ENCODE results near the gene LDLR.
"Not testable (repeated sequence)": the region's sequence is repeated elsewhere in the genome, so short reads cannot be mapped to it uniquely, and the experiment has no call there.

The LDLR gene

DNA sequence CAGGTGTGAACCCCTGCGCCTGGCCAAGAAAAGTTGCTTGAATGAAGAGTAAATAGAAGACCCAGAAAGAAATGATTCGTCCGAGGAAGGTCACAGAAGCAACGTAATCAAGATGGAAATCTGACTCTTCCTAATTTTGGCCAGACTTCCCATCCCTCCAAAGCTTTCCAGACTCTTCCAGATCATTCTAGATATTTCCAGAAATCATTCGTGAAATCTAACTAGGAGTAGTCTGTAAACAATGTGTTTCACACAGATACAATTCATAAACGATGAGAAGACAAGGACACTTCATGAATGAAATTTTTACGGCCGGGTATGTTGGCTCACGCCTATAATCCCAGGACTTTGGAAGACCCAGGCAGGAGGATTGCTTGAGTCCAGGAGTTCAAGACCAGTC lies 9.3 kb upstream of the LDLR start:
- ATAC-seq (replicated peaks; ENCODE audit: extremely low read depth, poor library complexity, severe bottlenecking) (no peak), DNase-seq (ENCODE audit: low spot score in 2 of 2) (no peak)
- Mint-ChIP-seq H3K4me1 (peaks cover 5% of the 10 kb centered on the region), H3K9me3 (no peaks in the 10 kb centered on the region), H3K27ac (ENCODE audit: low read depth) (no peak overlapping the region), H3K36me3 (ENCODE audit: insufficient read depth) (no peaks in the 10 kb centered on the region), H3K4me3 (no peak overlapping the region), H3K27me3 (no peaks in the 10 kb centered on the region)

DNA sequence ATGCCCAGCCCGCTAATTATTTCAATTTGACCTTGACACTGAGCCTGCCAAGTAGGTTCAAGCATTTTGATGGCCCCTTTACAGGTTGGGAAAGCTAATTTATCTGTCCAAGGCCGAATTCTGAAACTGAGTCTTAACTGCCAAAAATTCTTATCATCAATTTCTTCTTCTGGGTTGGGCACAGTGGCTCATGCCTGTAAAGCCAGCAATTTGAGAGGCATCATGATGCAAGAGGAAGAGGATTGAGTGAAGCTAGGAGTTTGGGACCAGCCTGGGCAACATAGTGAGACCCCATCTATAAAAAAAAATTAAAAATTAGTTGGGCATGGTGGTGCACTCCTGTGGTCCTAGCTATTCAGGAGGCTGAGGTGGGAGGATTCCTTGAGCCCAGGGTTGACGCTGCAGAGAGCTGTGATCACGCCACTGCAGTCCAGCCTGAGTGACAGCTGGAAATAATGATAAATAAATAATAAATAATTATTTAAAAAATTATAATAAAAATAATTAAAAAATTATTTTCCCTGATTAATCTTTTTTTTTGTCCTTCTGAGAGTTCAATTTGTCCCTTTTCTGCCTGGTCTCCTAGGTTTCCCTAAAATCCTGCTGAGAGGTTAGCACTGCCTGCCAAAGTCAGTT lies 1.3 kb upstream of the LDLR start:
- Mint-ChIP-seq H3K36me3 (ENCODE audit: insufficient read depth) (peaks cover 18% of the 10 kb centered on the region), H3K27me3 (no peaks in the 10 kb centered on the region), H3K4me3 (no peak overlapping the region), H3K9me3 (no peaks in the 10 kb centered on the region), H3K27ac (ENCODE audit: low read depth) (no peak overlapping the region), H3K4me1 (peaks cover 20% of the 10 kb centered on the region)
- DNase-seq (ENCODE audit: low spot score in 2 of 2) (no peak), ATAC-seq (replicated peaks; ENCODE audit: extremely low read depth, poor library complexity, severe bottlenecking) (no peak)

DNA sequence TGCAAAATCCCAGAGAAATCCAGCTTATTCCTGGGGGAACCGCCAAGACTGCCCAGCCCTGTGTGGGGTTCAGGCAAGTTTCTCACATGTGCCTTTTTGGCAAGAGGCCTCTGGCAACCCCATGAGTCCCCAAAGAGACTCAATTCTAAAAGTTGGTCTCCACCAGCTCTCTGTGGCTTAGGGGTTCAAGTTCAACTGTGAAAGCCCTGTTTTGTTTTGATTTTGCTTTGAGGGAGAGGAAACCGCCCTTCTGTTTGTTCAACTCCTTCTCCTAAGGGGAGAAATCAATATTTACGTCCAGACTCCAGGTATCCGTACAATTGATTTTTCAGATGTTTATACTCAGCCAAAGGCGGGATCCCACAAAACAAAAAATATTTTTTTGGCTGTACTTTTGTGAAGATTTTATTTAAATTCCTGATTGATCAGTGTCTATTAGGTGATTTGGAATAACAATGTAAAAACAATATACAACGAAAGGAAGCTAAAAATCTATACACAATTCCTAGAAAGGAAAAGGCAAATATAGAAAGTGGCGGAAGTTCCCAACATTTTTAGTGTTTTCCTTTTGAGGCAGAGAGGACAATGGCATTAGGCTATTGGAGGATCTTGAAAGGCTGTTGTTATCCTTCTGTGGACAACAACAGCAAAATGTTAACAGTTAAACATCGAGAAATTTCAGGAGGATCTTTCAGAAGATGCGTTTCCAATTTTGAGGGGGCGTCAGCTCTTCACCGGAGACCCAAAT lies 583 bp upstream of the LDLR start:
- DNase-seq (ENCODE audit: low spot score in 2 of 2): no peak
- ATAC-seq (replicated peaks; ENCODE audit: extremely low read depth, poor library complexity, severe bottlenecking): no peak
- H3K36me3 Mint-ChIP-seq (ENCODE audit: insufficient read depth): peaks cover 18% of the 10 kb centered on the region
- H3K9me3 Mint-ChIP-seq: no peaks in the 10 kb centered on the region
- no peaks in the 10 kb centered on the region for H3K27me3 Mint-ChIP-seq
- peaks cover 21% of the 10 kb centered on the region for H3K4me1 Mint-ChIP-seq
- peak overlapping the region; percentile 94 for H3K27ac Mint-ChIP-seq (ENCODE audit: low read depth)
- peak overlapping the region; percentile 84 for H3K4me3 Mint-ChIP-seq

DNA sequence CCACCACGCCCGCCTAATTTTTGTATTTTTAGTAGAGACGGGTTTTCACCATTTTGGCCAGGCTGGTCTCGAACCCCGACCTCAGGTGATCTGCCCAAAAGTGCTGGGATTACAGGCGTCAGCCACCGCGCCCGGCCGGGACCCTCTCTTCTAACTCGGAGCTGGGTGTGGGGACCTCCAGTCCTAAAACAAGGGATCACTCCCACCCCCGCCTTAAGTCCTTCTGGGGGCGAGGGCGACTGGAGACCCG lies 676 bp downstream of the LDLR start:
- peaks cover 23% of the 10 kb centered on the region for H3K4me1 Mint-ChIP-seq
- peak; percentile 0 for ATAC-seq (replicated peaks; ENCODE audit: extremely low read depth, poor library complexity, severe bottlenecking)
- H3K36me3 Mint-ChIP-seq (ENCODE audit: insufficient read depth): peaks cover 23% of the 10 kb centered on the region
- H3K27me3 Mint-ChIP-seq; DNase-seq (ENCODE audit: low spot score in 2 of 2); H3K9me3 Mint-ChIP-seq: not testable (repeated sequence)
- peak overlapping the region; percentile 84 for H3K4me3 Mint-ChIP-seq
- H3K27ac Mint-ChIP-seq (ENCODE audit: low read depth): peak overlapping the region; percentile 94

DNA sequence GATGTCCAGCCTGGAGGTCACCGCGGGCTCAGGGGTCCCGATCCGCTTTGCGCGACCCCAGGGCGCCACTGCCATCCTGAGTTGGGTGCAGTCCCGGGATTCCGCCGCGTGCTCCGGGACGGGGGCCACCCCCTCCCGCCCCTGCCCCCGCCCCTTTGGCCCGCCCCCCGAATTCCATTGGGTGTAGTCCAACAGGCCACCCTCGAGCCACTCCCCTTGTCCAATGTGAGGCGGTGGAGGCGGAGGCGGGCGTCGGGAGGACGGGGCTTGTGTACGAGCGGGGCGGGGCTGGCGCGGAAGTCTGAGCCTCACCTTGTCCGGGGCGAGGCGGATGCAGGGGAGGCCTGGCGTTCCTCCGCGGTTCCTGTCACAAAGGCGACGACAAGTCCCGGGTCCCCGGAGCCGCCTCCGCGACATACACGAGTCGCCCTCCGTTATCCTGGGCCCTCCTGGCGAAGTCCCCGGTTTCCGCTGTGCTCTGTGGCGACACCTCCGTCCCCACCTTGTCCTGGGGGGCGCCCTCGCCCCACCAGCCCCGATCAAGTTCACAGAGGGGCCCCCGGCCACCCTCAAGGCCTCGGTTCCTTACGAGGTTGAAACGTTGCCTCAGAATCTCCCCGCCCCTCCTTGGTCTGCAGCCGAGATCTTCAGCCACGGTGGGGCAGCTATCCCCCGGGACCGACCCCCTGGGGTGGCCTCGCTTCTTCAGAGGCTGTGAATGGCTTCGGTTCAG lies 1.2 kb downstream of the LDLR start:
- Mint-ChIP-seq H3K4me1 (peaks cover 27% of the 10 kb centered on the region), H3K4me3 (peak overlapping the region; percentile 84), H3K27me3 (no peaks in the 10 kb centered on the region), H3K36me3 (ENCODE audit: insufficient read depth) (peaks cover 24% of the 10 kb centered on the region), H3K9me3 (no peaks in the 10 kb centered on the region), H3K27ac (ENCODE audit: low read depth) (peak overlapping the region; percentile 94)
- DNase-seq (ENCODE audit: low spot score in 2 of 2): peak; percentile 90 to 96
- peak; percentile 84 for ATAC-seq (replicated peaks; ENCODE audit: extremely low read depth, poor library complexity, severe bottlenecking)

DNA sequence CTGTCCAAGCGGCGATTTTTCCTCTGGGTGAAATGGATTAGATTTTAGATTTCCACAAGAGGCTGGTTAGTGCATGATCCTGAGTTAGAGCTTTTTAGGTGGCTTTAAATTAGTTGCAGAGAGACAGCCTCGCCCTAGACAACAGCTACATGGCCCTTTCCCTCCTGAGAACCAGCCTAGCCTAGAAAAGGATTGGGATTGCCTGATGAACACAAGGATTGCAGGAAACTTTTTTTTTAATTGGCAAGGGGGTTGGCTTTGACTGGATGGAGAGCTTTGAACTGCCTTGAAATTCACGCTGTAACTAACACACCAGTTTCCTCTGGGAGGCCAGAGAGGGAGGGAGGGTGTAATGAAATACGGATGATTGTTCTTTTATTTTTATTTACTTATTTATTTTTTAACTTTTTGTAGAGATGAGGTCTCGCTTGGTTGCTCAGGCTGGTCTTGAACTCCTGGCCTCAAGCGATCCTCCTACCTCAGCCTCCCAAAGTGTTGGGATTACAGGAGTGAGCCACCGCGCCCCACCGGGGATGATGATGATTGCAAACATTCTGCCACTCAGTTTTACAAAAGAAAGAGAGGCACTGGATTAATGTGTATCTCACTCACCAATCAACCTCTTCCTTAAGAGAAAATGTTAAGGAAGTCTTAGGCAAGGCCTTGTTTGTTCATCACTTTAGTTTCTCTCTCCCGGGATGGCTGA lies 1.9 kb downstream of the LDLR start:
- Mint-ChIP-seq H3K36me3 (ENCODE audit: insufficient read depth) (peaks cover 30% of the 10 kb centered on the region), H3K4me3 (peak overlapping the region; percentile 84), H3K27me3 (no peaks in the 10 kb centered on the region), H3K9me3 (no peaks in the 10 kb centered on the region), H3K4me1 (peaks cover 33% of the 10 kb centered on the region), H3K27ac (ENCODE audit: low read depth) (peak overlapping the region; percentile 94)
- ATAC-seq (replicated peaks; ENCODE audit: extremely low read depth, poor library complexity, severe bottlenecking) (no peak), DNase-seq (ENCODE audit: low spot score in 2 of 2) (no peak)

DNA sequence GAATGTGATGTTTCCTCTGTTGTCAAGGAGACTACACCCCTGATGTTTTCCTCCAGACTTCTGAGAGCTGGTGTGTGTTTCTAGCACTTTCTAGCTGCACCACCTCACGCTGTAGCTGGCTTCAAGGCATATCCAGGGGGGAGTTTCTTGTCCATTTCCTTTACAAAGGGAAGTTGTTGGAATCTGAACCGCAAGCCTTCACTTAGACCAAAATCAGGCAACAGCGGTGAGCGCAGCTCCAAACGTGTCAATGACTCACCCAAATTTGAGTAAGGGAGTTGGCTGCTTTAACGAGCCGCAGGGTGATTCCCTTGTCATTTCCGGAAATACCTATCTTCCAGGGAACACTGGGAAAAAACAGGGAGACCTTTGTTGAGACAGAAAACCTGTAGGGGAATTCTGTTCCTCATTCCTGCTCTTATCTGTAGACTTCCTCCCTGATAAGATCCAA lies 2.5 kb downstream of the LDLR start:
- H3K4me3 Mint-ChIP-seq: peak overlapping the region; percentile 84
- no peaks in the 10 kb centered on the region for H3K9me3 Mint-ChIP-seq
- peak overlapping the region; percentile 94 for H3K27ac Mint-ChIP-seq (ENCODE audit: low read depth)
- peaks cover 39% of the 10 kb centered on the region for H3K4me1 Mint-ChIP-seq
- ATAC-seq (replicated peaks; ENCODE audit: extremely low read depth, poor library complexity, severe bottlenecking): peak; percentile 20
- no peaks in the 10 kb centered on the region for H3K27me3 Mint-ChIP-seq
- peak; percentile 35 to 57 for DNase-seq (ENCODE audit: low spot score in 2 of 2)
- H3K36me3 Mint-ChIP-seq (ENCODE audit: insufficient read depth): peaks cover 30% of the 10 kb centered on the region

DNA sequence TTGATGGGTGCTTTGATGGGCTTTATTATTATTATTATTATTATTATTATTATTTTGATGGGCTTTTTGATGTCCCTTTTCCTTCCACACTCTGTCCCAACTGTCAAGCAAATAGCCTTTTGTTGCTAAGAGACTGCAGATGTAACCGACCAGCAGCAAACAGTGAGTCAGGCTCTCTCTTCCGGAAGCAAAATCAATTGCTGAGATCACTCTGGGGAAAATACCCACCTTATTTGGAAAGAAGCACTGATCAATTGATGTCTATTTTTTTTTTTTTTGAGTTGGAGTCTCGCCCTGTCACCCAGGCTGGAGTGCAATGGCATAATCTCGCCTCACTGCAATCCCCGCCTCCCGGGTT lies 2.9 kb downstream of the LDLR start:
- peak; percentile 26 for ATAC-seq (replicated peaks; ENCODE audit: extremely low read depth, poor library complexity, severe bottlenecking)

DNA sequence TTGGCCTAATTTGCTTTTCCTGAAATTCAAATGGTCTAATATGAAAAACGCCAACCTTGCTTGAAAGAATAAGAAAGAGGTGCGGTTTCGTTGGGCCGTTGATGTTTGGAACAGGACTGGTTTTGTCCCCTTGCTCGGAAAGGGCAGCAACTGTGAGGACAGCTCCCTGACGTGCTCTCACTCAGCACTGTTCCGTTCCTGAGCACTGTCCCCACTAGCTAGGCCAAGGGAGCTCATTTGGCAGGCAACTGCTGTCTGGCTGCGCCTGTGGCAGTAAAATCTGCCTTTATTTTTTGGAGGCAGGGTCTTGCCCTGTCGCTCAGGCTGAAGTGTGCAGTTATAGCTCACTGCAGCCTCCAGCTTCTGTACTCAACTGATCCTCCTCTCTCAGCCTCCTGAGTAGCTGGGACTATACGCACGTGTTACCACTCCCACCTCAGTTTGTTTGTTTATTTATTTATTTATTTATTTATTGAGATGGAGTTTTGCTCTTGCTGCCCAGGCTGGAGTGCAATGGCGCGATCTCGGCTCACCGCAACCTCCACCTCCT lies 4.5 kb downstream of the LDLR start:
- peak overlapping the region; percentile 94 for H3K27ac Mint-ChIP-seq (ENCODE audit: low read depth)
- H3K27me3 Mint-ChIP-seq: no peaks in the 10 kb centered on the region
- peak overlapping the region; percentile 84 for H3K4me3 Mint-ChIP-seq
- no peaks in the 10 kb centered on the region for H3K9me3 Mint-ChIP-seq
- H3K36me3 Mint-ChIP-seq (ENCODE audit: insufficient read depth): peaks cover 36% of the 10 kb centered on the region
- ATAC-seq (replicated peaks; ENCODE audit: extremely low read depth, poor library complexity, severe bottlenecking): no peak
- peaks cover 38% of the 10 kb centered on the region for H3K4me1 Mint-ChIP-seq
- DNase-seq (ENCODE audit: low spot score in 2 of 2): no peak

More for the DNA sequence above, 2.9 kb downstream of the LDLR start:
- H3K9me3 Mint-ChIP-seq: no peaks in the 10 kb centered on the region
- peak in 1 of 2 donors; percentile 37 for DNase-seq (ENCODE audit: low spot score in 2 of 2)
- peaks cover 39% of the 10 kb centered on the region for H3K4me1 Mint-ChIP-seq
- peaks cover 33% of the 10 kb centered on the region for H3K36me3 Mint-ChIP-seq (ENCODE audit: insufficient read depth)
- H3K27ac Mint-ChIP-seq (ENCODE audit: low read depth): peak overlapping the region; percentile 94
- H3K4me3 Mint-ChIP-seq: peak overlapping the region; percentile 84
- no peaks in the 10 kb centered on the region for H3K27me3 Mint-ChIP-seq

DNA sequence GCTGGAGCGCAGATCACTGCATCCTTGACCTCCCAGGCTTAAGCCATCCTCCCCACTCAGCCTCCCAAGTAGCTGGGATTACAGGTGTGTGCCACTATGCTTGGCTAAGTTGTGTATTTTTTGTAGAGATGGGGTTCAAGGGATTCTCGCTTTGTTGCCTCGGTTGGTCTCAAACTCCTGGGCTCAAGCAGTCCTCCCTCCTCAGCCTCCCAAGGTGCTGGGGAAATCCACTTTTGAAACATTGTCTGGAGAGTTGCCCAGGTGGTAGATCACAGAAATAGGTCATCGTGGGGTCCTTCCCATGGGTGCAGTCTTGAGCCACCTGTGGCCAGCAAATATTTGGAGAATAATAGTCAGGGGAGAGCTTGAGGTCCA lies 5.2 kb downstream of the LDLR start:
- Mint-ChIP-seq H3K4me1 (peaks cover 31% of the 10 kb centered on the region), H3K27ac (ENCODE audit: low read depth) (peak overlapping the region; percentile 94), H3K27me3 (no peaks in the 10 kb centered on the region), H3K36me3 (ENCODE audit: insufficient read depth) (peaks cover 34% of the 10 kb centered on the region), H3K9me3 (no peaks in the 10 kb centered on the region), H3K4me3 (peak overlapping the region; percentile 64)
- ATAC-seq (replicated peaks; ENCODE audit: extremely low read depth, poor library complexity, severe bottlenecking): no peak
- no peak for DNase-seq (ENCODE audit: low spot score in 2 of 2)

DNA sequence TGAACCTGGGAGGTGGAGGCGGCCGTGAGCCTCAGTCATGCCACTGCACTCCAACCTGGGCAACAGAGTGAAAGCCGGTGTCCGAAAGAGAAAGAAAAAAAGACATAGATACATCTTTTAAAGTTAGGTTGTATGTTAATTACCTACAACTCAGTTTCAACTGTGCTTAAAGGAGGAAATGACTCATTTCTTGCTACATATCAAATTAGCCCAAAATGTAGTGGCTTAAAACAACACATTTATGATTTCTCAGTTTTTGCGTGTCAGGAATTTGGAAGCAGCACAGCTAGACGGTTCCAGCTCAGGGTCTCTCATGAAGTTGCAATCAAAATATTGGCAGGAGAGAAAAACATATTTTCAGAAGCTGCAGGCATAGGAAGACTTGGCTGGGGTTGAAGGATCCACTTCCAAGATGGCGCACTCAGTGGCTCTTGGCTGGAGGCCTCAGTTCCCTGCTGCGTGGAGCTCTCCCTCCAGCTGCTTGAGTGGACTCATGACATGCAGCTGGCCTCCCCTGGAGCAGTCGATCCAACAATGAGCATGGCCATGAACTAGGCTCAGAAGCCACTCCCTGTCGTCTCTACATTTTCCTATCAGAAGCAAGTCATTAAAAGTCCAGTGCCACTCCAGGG lies 7.1 kb downstream of the LDLR start:
- H3K4me3 Mint-ChIP-seq: peak overlapping the region; percentile 64
- H3K36me3 Mint-ChIP-seq (ENCODE audit: insufficient read depth): peaks cover 40% of the 10 kb centered on the region
- H3K27ac Mint-ChIP-seq (ENCODE audit: low read depth): peak overlapping the region; percentile 94
- H3K27me3 Mint-ChIP-seq: no peaks in the 10 kb centered on the region
- peaks cover 38% of the 10 kb centered on the region for H3K4me1 Mint-ChIP-seq
- DNase-seq (ENCODE audit: low spot score in 2 of 2): no peak
- no peaks in the 10 kb centered on the region for H3K9me3 Mint-ChIP-seq
- ATAC-seq (replicated peaks; ENCODE audit: extremely low read depth, poor library complexity, severe bottlenecking): peak; percentile 12

DNA sequence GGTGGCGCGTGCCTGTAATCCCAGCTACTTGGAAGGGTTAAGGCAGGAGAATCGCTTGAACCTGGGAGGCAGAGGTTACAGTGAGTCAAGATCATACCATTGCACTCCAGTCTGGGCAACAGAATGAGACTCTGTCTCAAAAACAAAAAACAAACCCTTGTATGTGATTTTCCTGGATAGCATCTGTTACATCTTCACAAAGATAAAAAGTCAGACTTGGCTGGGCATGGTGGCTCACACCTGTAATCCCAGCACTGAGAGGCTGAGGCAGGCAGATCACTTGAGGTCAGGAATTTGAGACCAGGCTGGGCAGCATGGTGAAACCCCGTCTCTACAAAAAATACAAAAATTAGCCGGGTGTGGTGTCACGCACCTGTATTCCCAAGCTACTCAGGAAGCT lies 8.1 kb downstream of the LDLR start:
- ATAC-seq (replicated peaks; ENCODE audit: extremely low read depth, poor library complexity, severe bottlenecking); DNase-seq (ENCODE audit: low spot score in 2 of 2); H3K27ac Mint-ChIP-seq (ENCODE audit: low read depth); H3K9me3 Mint-ChIP-seq; H3K27me3 Mint-ChIP-seq; H3K4me3 Mint-ChIP-seq: not testable (repeated sequence)
- H3K4me1 Mint-ChIP-seq: peaks cover 37% of the 10 kb centered on the region
- H3K36me3 Mint-ChIP-seq (ENCODE audit: insufficient read depth): peaks cover 38% of the 10 kb centered on the region
